Gastrocnemius medialis (tissue), 4 donors: ENCODE data around the gene LRMDA. TPM values are rescaled to one million over a fixed set of nuclear protein-coding genes. Genes with fewer than 3 reads are reported as not detected.

Experiments
- ATAC-seq, 2 donors: fragments of 150-250 bp; one replicate each; pipeline ENCODE4 v1.9.1; 2016
- DNase-seq, 2 donors: peaks; one replicate each; pipeline ENCODE4 v3.0.0-alpha.2; 2019
- H3K27ac ChIP-seq, 4 donors: fragments of 200-600 bp; sonication (generic); 1 replicate in 1 of 4; 2 replicates in 3 of 4; pipeline ENCODE4 v1.5.1; 2016 to 2018; ENCODE audit warnings: mild to moderate bottlenecking in 2 of 4, moderate library complexity in 1 of 4
- H3K27me3 ChIP-seq, 3 donors: fragments of 200-600 bp; sonication (generic) in 2 of 3; 1 replicate in 1 of 3; 2 replicates in 2 of 3; pipeline versions ENCODE4 v1.5.1 to v1.6.0; 2016 to 2019; ENCODE audit warnings: mild to moderate bottlenecking in 1 of 3, moderate library complexity in 1 of 3
- H3K36me3 ChIP-seq, 2 donors: fragments of 200-600 bp; sonication (generic) in 1 of 2; one replicate each; pipeline ENCODE4 v1.5.1; 2017 to 2018
- H3K4me1 ChIP-seq, 2 donors: fragments of 200-600 bp; sonication (generic) in 1 of 2; one replicate each; pipeline ENCODE4 v1.5.1; 2016 to 2017; ENCODE audit warnings: mild to moderate bottlenecking in 2 of 2
- H3K4me3 ChIP-seq, 4 donors: fragments of 200-600 bp; sonication (generic) in 3 of 4; 1 replicate in 1 of 4; 2 replicates in 3 of 4; pipeline ENCODE4 v1.5.1; 2016 to 2019; ENCODE audit warnings: mild to moderate bottlenecking in 2 of 4
- H3K9me3 ChIP-seq, 3 donors: fragments of 200-600 bp; sonication (generic) in 2 of 3; 1 replicate in 1 of 3; 2 replicates in 2 of 3; pipeline ENCODE4 v1.5.1; 2016 to 2019
- POLR2A ChIP-seq, 2 donors: fragments of 450-650 bp; IDR thresholded peaks; one replicate each; pipeline ENCODE4 v1.6.1; 2017; ENCODE audit warnings: antibody characterized with exemption in 2 of 2, mild to moderate bottlenecking in 2 of 2, moderate library complexity in 2 of 2
- in situ Hi-C, 4 donors: fragments of 200-750 bp; cut with MboI; loops; one replicate each; pipeline versions ENCODE4 v1.15.0 to v1.8.0; 2017; ENCODE audit warnings: low sequenced_read_pairs in 4 of 4
- intact Hi-C: fragments of 100-400 bp; cut with DNase I; formaldehyde crosslinking; loops from one replicate; pipeline ENCODE4 v1.15.1; 2023; ENCODE audit warnings: low total_unique reads
- total RNA-seq, 4 donors: library from RNA; depleted of rRNA; stranded (reverse); fragments of >200 nt; gene quantifications; one replicate each; pipeline versions ENCODE4 v1.1.0 to v1.2.3, GENCODE V29; 2016
- TF ChIP-seq, protein P1 (sequence below), 5 experiments: fragments of 450-650 bp in 3 of 5; fragments of 200-600 bp in 2 of 5; sonication (generic) in 2 of 5; IDR thresholded peaks in 4 of 5; conservative IDR thresholded peaks in 1 of 5; 1 replicate in 4 of 5; 2 replicates in 1 of 5; pipeline ENCODE4 v1.5.1; 2016 to 2019; ENCODE audit warnings: antibody characterized with exemption in 5 of 5, mild to moderate bottlenecking in 3 of 5, moderate library complexity in 3 of 5

LRMDA gene
- total RNA-seq, 4 donors from 2014 or later = 0.80 to 4.5 (median 1.4) TPM

DNA sequence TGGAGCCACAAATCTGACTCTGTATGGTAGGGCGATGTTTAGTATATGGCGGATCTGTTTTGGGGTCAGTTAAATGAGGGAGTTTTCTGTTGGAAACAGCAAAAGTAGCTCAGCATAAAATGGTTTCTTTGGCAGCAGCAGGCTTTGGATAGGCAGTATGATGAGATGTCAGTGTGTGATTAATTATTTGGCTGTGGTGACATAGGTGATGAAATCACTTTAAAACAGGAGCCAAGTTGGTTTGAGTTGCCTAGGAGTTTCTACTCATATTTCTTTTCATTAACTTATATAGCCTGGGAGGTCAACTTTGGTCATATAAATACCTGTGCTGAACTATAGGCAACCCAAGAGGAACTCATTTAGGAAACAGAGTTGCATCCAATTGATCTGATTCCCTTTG is 291.2 kb downstream of the LRMDA start:
- Histone ChIP-seq H3K9me3 (no peaks in the 10 kb centered on the region), H3K4me1 (no peaks in the 10 kb centered on the region), H3K27ac (no peak overlapping the region), H3K36me3 (no peaks in the 10 kb centered on the region), H3K4me3 (no peak overlapping the region), H3K27me3 (no peaks in the 10 kb centered on the region)
- in situ Hi-C loops = no loop called here
- TF ChIP-seq POLR2A (IDR thresholded peaks at IDR 0.05) = no peak
- TF ChIP-seq, protein P1, sequence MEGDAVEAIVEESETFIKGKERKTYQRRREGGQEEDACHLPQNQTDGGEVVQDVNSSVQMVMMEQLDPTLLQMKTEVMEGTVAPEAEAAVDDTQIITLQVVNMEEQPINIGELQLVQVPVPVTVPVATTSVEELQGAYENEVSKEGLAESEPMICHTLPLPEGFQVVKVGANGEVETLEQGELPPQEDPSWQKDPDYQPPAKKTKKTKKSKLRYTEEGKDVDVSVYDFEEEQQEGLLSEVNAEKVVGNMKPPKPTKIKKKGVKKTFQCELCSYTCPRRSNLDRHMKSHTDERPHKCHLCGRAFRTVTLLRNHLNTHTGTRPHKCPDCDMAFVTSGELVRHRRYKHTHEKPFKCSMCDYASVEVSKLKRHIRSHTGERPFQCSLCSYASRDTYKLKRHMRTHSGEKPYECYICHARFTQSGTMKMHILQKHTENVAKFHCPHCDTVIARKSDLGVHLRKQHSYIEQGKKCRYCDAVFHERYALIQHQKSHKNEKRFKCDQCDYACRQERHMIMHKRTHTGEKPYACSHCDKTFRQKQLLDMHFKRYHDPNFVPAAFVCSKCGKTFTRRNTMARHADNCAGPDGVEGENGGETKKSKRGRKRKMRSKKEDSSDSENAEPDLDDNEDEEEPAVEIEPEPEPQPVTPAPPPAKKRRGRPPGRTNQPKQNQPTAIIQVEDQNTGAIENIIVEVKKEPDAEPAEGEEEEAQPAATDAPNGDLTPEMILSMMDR (IDR thresholded peaks at IDR 0.05 in 4 of 5, conservative IDR thresholded peaks at IDR 0.05 in 1 of 5) = no peak
- ATAC-seq = no peak
- no peak for DNase-seq
- intact Hi-C loops = no loop called here

DNA sequence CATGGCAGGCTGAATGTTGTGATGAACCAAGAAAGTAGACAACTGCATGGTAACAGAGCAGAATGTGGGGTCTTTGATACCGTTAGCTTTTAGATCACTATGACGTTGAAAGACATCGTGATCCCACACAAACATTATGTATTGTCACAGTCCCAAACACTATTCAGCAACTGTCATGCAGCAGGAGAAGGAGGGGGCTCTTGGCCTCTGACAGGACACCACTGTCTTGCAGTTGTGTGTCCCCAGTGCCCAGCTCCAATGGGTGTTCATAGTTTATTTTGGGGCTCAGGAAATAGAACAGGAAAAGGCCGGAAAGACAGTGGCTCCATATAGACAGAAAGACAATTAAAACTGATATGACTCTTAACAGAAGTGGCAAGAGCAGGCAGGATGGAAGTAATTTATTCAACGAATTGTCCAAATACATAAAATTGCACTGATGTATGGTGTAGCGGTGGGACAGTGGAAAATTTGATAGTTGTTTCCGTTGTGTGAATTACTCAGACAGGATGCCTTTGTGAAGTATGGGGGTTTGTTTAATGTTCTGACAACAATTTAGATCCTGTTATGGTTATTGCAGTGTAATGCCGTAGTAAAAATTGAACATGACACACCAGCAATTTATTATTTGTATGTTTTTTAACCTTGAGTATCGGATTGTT is 292.0 kb downstream of the LRMDA start:
- TF ChIP-seq, protein P1 (IDR thresholded peaks at IDR 0.05 in 4 of 5, conservative IDR thresholded peaks at IDR 0.05 in 1 of 5) = no peak
- no peak for TF ChIP-seq POLR2A (IDR thresholded peaks at IDR 0.05)
- in situ Hi-C loops (no loop called here), intact Hi-C loops (no loop called here)
- ATAC-seq = no peak
- H3K4me1 ChIP-seq = no peaks in the 10 kb centered on the region
- H3K27me3 ChIP-seq = no peaks in the 10 kb centered on the region
- DNase-seq = no peak
- H3K27ac ChIP-seq = no peak overlapping the region
- H3K36me3 ChIP-seq = no peaks in the 10 kb centered on the region
- no peak overlapping the region for H3K4me3 ChIP-seq
- H3K9me3 ChIP-seq = no peaks in the 10 kb centered on the region

DNA sequence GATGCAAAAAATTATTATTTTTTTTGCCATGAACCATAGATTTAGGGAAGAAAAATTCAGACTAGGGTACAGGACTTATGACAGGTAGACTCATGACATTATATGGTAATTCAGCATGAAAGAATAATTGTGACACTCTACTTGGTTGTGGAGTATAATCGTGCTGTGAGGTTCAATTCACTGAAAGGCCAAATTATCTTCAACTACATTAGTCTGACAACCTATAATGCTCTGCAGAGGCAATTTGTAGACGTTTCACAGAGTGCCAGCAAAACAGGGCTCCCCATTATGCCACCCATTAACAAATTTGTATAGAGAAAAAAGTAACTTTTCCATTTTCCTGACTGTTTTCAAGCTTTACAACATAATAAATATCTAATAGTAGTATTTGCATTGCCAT is 292.6 kb downstream of the LRMDA start:
- Histone ChIP-seq H3K4me3 (no peak overlapping the region), H3K9me3 (no peaks in the 10 kb centered on the region), H3K27ac (no peak overlapping the region), H3K27me3 (no peaks in the 10 kb centered on the region), H3K4me1 (no peaks in the 10 kb centered on the region), H3K36me3 (no peaks in the 10 kb centered on the region)
- in situ Hi-C loops = no loop called here
- TF ChIP-seq, protein P1 (IDR thresholded peaks at IDR 0.05 in 4 of 5, conservative IDR thresholded peaks at IDR 0.05 in 1 of 5) = no peak
- no peak for TF ChIP-seq POLR2A (IDR thresholded peaks at IDR 0.05)
- intact Hi-C loops = no loop called here
- no peak for ATAC-seq
- no peak for DNase-seq

DNA sequence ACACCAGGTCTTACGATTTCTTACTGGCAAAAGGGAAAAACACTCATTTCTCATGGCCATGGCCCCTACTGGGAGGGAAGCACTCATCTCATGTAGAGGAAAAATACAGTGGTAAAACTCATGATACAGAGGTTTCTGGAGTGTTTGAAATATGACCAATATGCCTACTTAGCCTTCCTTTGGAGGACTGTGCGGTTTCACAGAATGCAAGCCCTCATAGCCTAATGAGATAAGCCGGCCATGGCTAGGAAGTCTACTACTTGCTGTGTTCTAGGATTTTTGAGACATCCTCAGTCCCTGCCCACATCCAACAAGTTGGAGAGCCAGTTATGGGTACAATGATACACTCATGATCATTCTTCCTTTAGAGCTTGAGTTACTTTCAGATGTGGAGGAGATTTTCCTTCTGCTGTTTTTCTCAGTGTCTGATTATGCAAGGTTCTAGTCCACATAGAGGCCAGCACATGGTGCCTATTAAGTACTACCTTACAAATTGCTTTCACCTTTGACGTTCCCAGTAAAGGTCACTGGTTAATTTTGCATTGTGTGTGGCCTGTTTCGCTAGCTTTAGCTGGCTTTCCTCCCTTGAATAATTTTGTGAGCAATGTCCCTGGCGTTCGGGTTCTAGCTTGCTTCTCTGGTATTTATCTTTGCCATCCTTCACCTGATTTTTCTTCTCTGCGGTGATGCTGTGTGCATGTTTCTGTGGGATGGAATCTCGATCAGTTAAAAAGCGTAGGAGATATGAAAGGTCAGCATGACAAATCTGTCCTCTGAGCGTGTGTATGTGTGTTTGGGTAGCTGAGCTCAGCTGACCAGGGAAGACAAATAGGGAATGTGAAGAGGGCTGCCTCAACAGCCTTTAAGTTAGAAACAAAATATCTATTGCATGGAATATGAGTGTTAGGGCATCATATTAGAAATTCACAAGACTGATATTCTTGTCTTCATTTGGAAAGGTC is 295.4 kb downstream of the LRMDA start:
- Histone ChIP-seq H3K4me3 (no peak overlapping the region), H3K27me3 (no peaks in the 10 kb centered on the region), H3K36me3 (no peaks in the 10 kb centered on the region), H3K9me3 (no peaks in the 10 kb centered on the region), H3K4me1 (no peaks in the 10 kb centered on the region), H3K27ac (no peak overlapping the region)
- intact Hi-C loops (no loop called here), in situ Hi-C loops (no loop called here)
- ATAC-seq = no peak
- TF ChIP-seq POLR2A (IDR thresholded peaks at IDR 0.05) = no peak
- TF ChIP-seq, protein P1 (IDR thresholded peaks at IDR 0.05 in 4 of 5, conservative IDR thresholded peaks at IDR 0.05 in 1 of 5) = no peak
- DNase-seq = no peak
